Tibial nerve (tissue), 4 donors: Measurements from ENCODE around the gene GABPB1. TPM values are rescaled to one million over a fixed set of nuclear protein-coding genes. Genes with fewer than 3 reads are reported as not detected.

ENCODE experiments used
- DNase-seq, 2 donors: peaks; one replicate each; pipeline ENCODE4 v3.0.0-alpha.2; 2019; ENCODE audit warnings: low spot score in 2 of 2
- H3K27ac ChIP-seq, 4 donors: fragments of 200-600 bp; sonication (generic) in 3 of 4; one replicate each; pipeline ENCODE4 v1.5.1; 2017 to 2019; ENCODE audit warnings: mild to moderate bottlenecking in 1 of 4
- H3K27me3 ChIP-seq, 2 donors: fragments of 200-600 bp; sonication (generic) in 1 of 2; one replicate each; pipeline versions ENCODE4 v1.5.1 to v1.6.0; 2017 to 2019
- H3K36me3 ChIP-seq, 3 donors: fragments of 200-600 bp; sonication (generic); one replicate each; pipeline ENCODE4 v1.5.1; 2018 to 2019
- H3K4me1 ChIP-seq, 4 donors: fragments of 200-600 bp; sonication (generic) in 3 of 4; one replicate each; pipeline ENCODE4 v1.5.1; 2017 to 2019
- H3K4me3 ChIP-seq, 4 donors: fragments of 200-600 bp; sonication (generic) in 3 of 4; one replicate each; pipeline ENCODE4 v1.5.1; 2017 to 2019; ENCODE audit warnings: mild to moderate bottlenecking in 1 of 4, moderate library complexity in 1 of 4
- H3K9me3 ChIP-seq, 4 donors: fragments of 200-600 bp; sonication (generic) in 3 of 4; one replicate each; pipeline ENCODE4 v1.5.1; 2017 to 2019
- CTCF ChIP-seq, 5 experiments: fragments of 200-600 bp in 3 of 5; fragments of 450-650 bp in 2 of 5; sonication (generic) in 3 of 5; IDR thresholded peaks; one replicate each; pipeline ENCODE4 v1.5.1; 2016 to 2019; ENCODE audit warnings: antibody characterized with exemption in 5 of 5, mild to moderate bottlenecking in 3 of 5, moderate library complexity in 2 of 5
- EP300 ChIP-seq, 2 donors: sonication (generic); formaldehyde crosslinking; IDR thresholded peaks; one replicate each; pipeline ENCODE4 v1.6.1; 2017; ENCODE audit warnings: antibody characterized with exemption in 2 of 2, mild to moderate bottlenecking in 1 of 2
- POLR2A ChIP-seq, 2 donors: fragments of 450-650 bp; IDR thresholded peaks; one replicate each; pipeline ENCODE4 v1.6.1; 2017; ENCODE audit warnings: antibody characterized with exemption in 2 of 2, mild to moderate bottlenecking in 2 of 2, moderate library complexity in 2 of 2
- WGBS, 2 donors: methylation state at CpG; one replicate each; pipeline ENCODE4 v1.1.5; 2018; 5-methylcytosine and 5-hydroxymethylcytosine counted together
- total RNA-seq, 4 donors: library from RNA; depleted of rRNA; stranded (reverse); fragments of >200 nt; gene quantifications; one replicate each; pipeline ENCODE4 v1.1.0, GENCODE V29; 2016

Gene GABPB1
- total RNA-seq, 4 donors from 2014 or later: 13.3 to 22.2 (median 17.4) TPM

- no peak for TF ChIP-seq CTCF (IDR thresholded peaks at IDR 0.05)
- TF ChIP-seq POLR2A (IDR thresholded peaks at IDR 0.05): no peak
- TF ChIP-seq EP300 (IDR thresholded peaks at IDR 0.05): no peak
- H3K9me3 ChIP-seq: no peaks in the 10 kb centered on the region
- H3K4me1 ChIP-seq: peaks cover 0 to 17% (median 3%) of the 10 kb centered on the region in 4 donors
- peaks cover 0 to 2% (median 0%) of the 10 kb centered on the region in 3 donors for H3K36me3 ChIP-seq
- no peaks in the 10 kb centered on the region for H3K27me3 ChIP-seq
- H3K27ac ChIP-seq: no peak overlapping the region
- WGBS, 2 donors: 79 to 84% methylated on average over 3 of the region's 3 CpGs
- H3K4me3 ChIP-seq: no peak overlapping the region
- DNase-seq: no peak
Observed at GRCh38 chr15:50344006-50344464, 11.0 kb downstream of the GABPB1 start.

GRCh38 chr15:50341616-50342136 is 13.3 kb downstream of the GABPB1 start:
- H3K4me3 ChIP-seq: no peak overlapping the region
- H3K4me1 ChIP-seq: peaks cover 0 to 3% (median 0%) of the 10 kb centered on the region in 4 donors
- H3K36me3 ChIP-seq: peaks cover 0 to 7% (median 0%) of the 10 kb centered on the region in 3 donors
- DNase-seq: no peak
- no peak for TF ChIP-seq CTCF (IDR thresholded peaks at IDR 0.05)
- TF ChIP-seq POLR2A (IDR thresholded peaks at IDR 0.05): no peak
- no peak for TF ChIP-seq EP300 (IDR thresholded peaks at IDR 0.05)
- H3K27me3 ChIP-seq: no peaks in the 10 kb centered on the region
- H3K27ac ChIP-seq: no peak overlapping the region
- H3K9me3 ChIP-seq: no peaks in the 10 kb centered on the region
- WGBS, 2 donors: 69 to 70% methylated on average over 7 of the region's 7 CpGs

GRCh38 chr15:50340416-50340815 is 14.6 kb downstream of the GABPB1 start:
- Histone ChIP-seq H3K27ac (no peak overlapping the region), H3K4me3 (no peak overlapping the region), H3K9me3 (no peaks in the 10 kb centered on the region), H3K4me1 (no peaks in the 10 kb centered on the region), H3K27me3 (no peaks in the 10 kb centered on the region), H3K36me3 (peaks cover 0 to 7% (median 0%) of the 10 kb centered on the region in 3 donors)
- DNase-seq: no peak
- TF ChIP-seq POLR2A (IDR thresholded peaks at IDR 0.05): no peak
- no peak for TF ChIP-seq EP300 (IDR thresholded peaks at IDR 0.05)
- no peak for TF ChIP-seq CTCF (IDR thresholded peaks at IDR 0.05)
- WGBS, 2 donors: 92 to 100% methylated on average over 1 of the region's 1 CpG

GRCh38 chr15:50339717-50340116 is 15.3 kb downstream of the GABPB1 start:
- no peaks in the 10 kb centered on the region for H3K27me3 ChIP-seq
- TF ChIP-seq CTCF (IDR thresholded peaks at IDR 0.05) (no peak), EP300 (IDR thresholded peaks at IDR 0.05) (no peak)
- peaks cover 0 to 7% (median 0%) of the 10 kb centered on the region in 3 donors for H3K36me3 ChIP-seq
- H3K9me3 ChIP-seq: no peaks in the 10 kb centered on the region
- DNase-seq: no peak
- no peaks in the 10 kb centered on the region for H3K4me1 ChIP-seq
- H3K27ac ChIP-seq: no peak overlapping the region
- no peak overlapping the region for H3K4me3 ChIP-seq
- 95 to 96% methylated on average over 1 of the region's 1 CpG for WGBS, 2 donors

- DNase-seq: no peak
- 92 to 97% methylated on average over 4 of the region's 4 CpGs for WGBS, 2 donors
- no peak for TF ChIP-seq CTCF (IDR thresholded peaks at IDR 0.05)
- TF ChIP-seq EP300 (IDR thresholded peaks at IDR 0.05): no peak
- TF ChIP-seq POLR2A (IDR thresholded peaks at IDR 0.05): no peak
- H3K27me3 ChIP-seq: no peaks in the 10 kb centered on the region
- H3K27ac ChIP-seq: no peak overlapping the region
- H3K36me3 ChIP-seq: peaks cover 0 to 7% (median 0%) of the 10 kb centered on the region in 3 donors
- H3K4me3 ChIP-seq: no peak overlapping the region
- no peaks in the 10 kb centered on the region for H3K9me3 ChIP-seq
- no peaks in the 10 kb centered on the region for H3K4me1 ChIP-seq
Observed at GRCh38 chr15:50335251-50335650, 19.7 kb downstream of the GABPB1 start.
